GM12892 (cell line): ENCODE measurements around the gene YPEL1.

ENCODE experiments used
- POLR2A ChIP-seq: IDR thresholded peaks from 2 replicates; pipeline ENCODE4 v1.6.1; 2011; ENCODE audit warnings: low read depth, low read length, control low read depth
- POLR2AphosphoS5 ChIP-seq: IDR thresholded peaks from 2 replicates; pipeline ENCODE4 v1.6.1; 2011; ENCODE audit warnings: low read depth, low read length, control low read depth
- TAF1 ChIP-seq: IDR thresholded peaks from 2 replicates; pipeline ENCODE4 v1.6.1; 2011; ENCODE audit warnings: low read depth, mild to moderate bottlenecking, control low read depth, low read length, borderline replicate concordance

- no peak for TF ChIP-seq POLR2AphosphoS5
- no peak for TF ChIP-seq TAF1
- TF ChIP-seq POLR2A: no peak
Measured at GRCh38 chr22:21719024-21719423, 16.6 kb downstream of the YPEL1 start.
